CD14-positive monocyte (primary cell): ENCODE measurements around the gene ASB16. TPM values are rescaled to one million over a fixed set of nuclear protein-coding genes. Genes with fewer than 3 reads are reported as not detected.

Experiments used
- DNase-seq, 3 donors: peaks; one replicate each; pipeline ENCODE4 v3.0.0-alpha.2; 2011 to 2022
- H2AFZ ChIP-seq: 2 replicates; pipeline ENCODE4 v1.6.0; 2012; ENCODE audit warnings: mild to moderate bottlenecking, low read depth, low read length, inconsistent platforms; ENCODE audit not compliant: insufficient read depth, poor library complexity, severe bottlenecking
- H3K27ac ChIP-seq, 2 donors: 1 replicate in 1 of 2; 2 replicates in 1 of 2; pipeline ENCODE4 v1.5.1; 2012 to 2013; ENCODE audit warnings: low read length in 2 of 2, control low read depth in 1 of 2, inconsistent platforms in 1 of 2, low read depth in 1 of 2, mild to moderate bottlenecking in 1 of 2
- H3K27me3 ChIP-seq, 2 donors: one replicate each; pipeline versions ENCODE4 v1.6.0 to v1.6.1; 2011 to 2013; ENCODE audit warnings: low read length in 2 of 2; ENCODE audit not compliant: control insufficient read depth in 2 of 2, insufficient read depth in 2 of 2
- H3K36me3 ChIP-seq, 2 donors: replicated peaks in 1 of 2; 1 replicate in 1 of 2; 2 replicates in 1 of 2; pipeline versions ENCODE4 v1.5.1 to v1.6.1; 2012 to 2013; ENCODE audit warnings: low read length in 2 of 2, control low read depth in 1 of 2, inconsistent platforms in 1 of 2, mild to moderate bottlenecking in 1 of 2; ENCODE audit not compliant: insufficient read depth in 2 of 2, control insufficient read depth in 1 of 2
- H3K4me1 ChIP-seq, 2 donors: 1 replicate in 1 of 2; 2 replicates in 1 of 2; pipeline versions ENCODE4 v1.5.1 to v1.6.1; 2012 to 2013; ENCODE audit warnings: low read length in 2 of 2, control low read depth in 1 of 2, inconsistent platforms in 1 of 2, mild to moderate bottlenecking in 1 of 2, moderate library complexity in 1 of 2; ENCODE audit not compliant: insufficient read depth in 2 of 2, control insufficient read depth in 1 of 2
- H3K4me2 ChIP-seq: replicated peaks from 2 replicates; pipeline ENCODE3; 2012; ENCODE audit warnings: low read length, moderate library complexity, mild to moderate bottlenecking; ENCODE audit not compliant: poor library complexity, severe bottlenecking; ENCODE audit errors: extremely low read depth
- H3K4me3 ChIP-seq, 3 experiments: fragments of 200-600 bp in 1 of 3; sonication (generic) in 1 of 3; replicated peaks in 1 of 3; 1 replicate in 2 of 3; 2 replicates in 1 of 3; pipeline ENCODE4 v1.5.1; 2011 to 2013; ENCODE audit warnings: low read length in 3 of 3, mild to moderate bottlenecking in 3 of 3, control low read depth in 2 of 3, low read depth in 2 of 3, inconsistent platforms in 1 of 3, moderate library complexity in 1 of 3
- H3K79me2 ChIP-seq: 2 replicates; pipeline ENCODE4 v1.6.0; 2012; ENCODE audit warnings: mild to moderate bottlenecking, control low read depth, inconsistent platforms, low read length, moderate library complexity; ENCODE audit not compliant: insufficient read depth
- H3K9ac ChIP-seq: 2 replicates; pipeline ENCODE4 v1.6.0; 2017; ENCODE audit warnings: low read length, mild to moderate bottlenecking; ENCODE audit not compliant: insufficient read depth, poor library complexity, severe bottlenecking
- H3K9me3 ChIP-seq, 2 donors: replicated peaks in 1 of 2; 1 replicate in 1 of 2; 2 replicates in 1 of 2; pipeline versions ENCODE4 v1.5.1 to v1.6.1; 2012 to 2013; ENCODE audit warnings: low read length in 2 of 2, control low read depth in 1 of 2; ENCODE audit not compliant: control insufficient read depth in 1 of 2, insufficient read depth in 1 of 2
- H4K20me1 ChIP-seq: 2 replicates; pipeline ENCODE4 v1.6.0; 2012; ENCODE audit warnings: mild to moderate bottlenecking, low read length, control low read depth, moderate library complexity; ENCODE audit not compliant: insufficient read depth
- H3K27ac Mint-ChIP-seq, 7 donors: one replicate each; pipeline ENCODE4 v1.8.0; 2020; ENCODE audit warnings: mild to moderate bottlenecking in 7 of 7, mixed read lengths in 7 of 7, moderate library complexity in 6 of 7, inconsistent platforms in 2 of 7
- H3K27me3 Mint-ChIP-seq, 3 donors: one replicate each; pipeline ENCODE4 v1.8.0; 2021 to 2022; ENCODE audit warnings: low read depth in 3 of 3, mild to moderate bottlenecking in 3 of 3, mixed read lengths in 3 of 3, moderate library complexity in 3 of 3, inconsistent platforms in 1 of 3
- H3K36me3 Mint-ChIP-seq, 2 donors: one replicate each; pipeline ENCODE4 v1.8.0; 2020; ENCODE audit warnings: mixed read lengths in 2 of 2, inconsistent platforms in 1 of 2, mild to moderate bottlenecking in 1 of 2
- H3K4me1 Mint-ChIP-seq: one replicate; pipeline ENCODE4 v1.8.0; 2020; ENCODE audit warnings: mild to moderate bottlenecking, mixed read lengths
- H3K4me3 Mint-ChIP-seq, 2 donors: one replicate each; pipeline ENCODE4 v1.8.0; 2020; ENCODE audit warnings: mild to moderate bottlenecking in 2 of 2, mixed read lengths in 2 of 2, moderate library complexity in 1 of 2
- H3K9me3 Mint-ChIP-seq, 7 donors: one replicate each; pipeline ENCODE4 v1.8.0; 2020 to 2022; ENCODE audit warnings: mixed read lengths in 7 of 7, mild to moderate bottlenecking in 6 of 7, moderate library complexity in 6 of 7, inconsistent platforms in 2 of 7
- CTCF ChIP-seq: fragments of 200-600 bp; IDR thresholded peaks from one replicate; pipeline ENCODE4 v1.8.0; 2022; ENCODE audit warnings: antibody characterized with exemption, mild to moderate bottlenecking
- WGBS: methylation state at CpG from one replicate; pipeline ENCODE4 v1.1.5; 2013; ENCODE audit warnings: missing lambda C conversion rate; ENCODE audit not compliant: insufficient coverage; 5-methylcytosine and 5-hydroxymethylcytosine counted together
- intact Hi-C, 2 donors: fragments of 100-400 bp; cut with micrococcal nuclease; formaldehyde crosslinking; loops; one replicate each; pipeline versions ENCODE4 v1.15.0 to v1.15.1; 2023
- polyA plus RNA-seq, 3 donors: library from polyadenylated mRNA; depleted of rRNA in 1 of 3; unstranded in 2 of 3; stranded (reverse) in 1 of 3; fragments of 300-500 nt in 2 of 3; fragments of >200 nt in 1 of 3; fragmentation: Illumina TruSeq in 2 of 3; gene quantifications; 1 replicate in 2 of 3; 2 replicates in 1 of 3; pipeline ENCODE4 v1.2.3, GENCODE V29; 2012 to 2021

The ASB16 gene
- polyA plus RNA-seq, 3 donors = not detected

DNA sequence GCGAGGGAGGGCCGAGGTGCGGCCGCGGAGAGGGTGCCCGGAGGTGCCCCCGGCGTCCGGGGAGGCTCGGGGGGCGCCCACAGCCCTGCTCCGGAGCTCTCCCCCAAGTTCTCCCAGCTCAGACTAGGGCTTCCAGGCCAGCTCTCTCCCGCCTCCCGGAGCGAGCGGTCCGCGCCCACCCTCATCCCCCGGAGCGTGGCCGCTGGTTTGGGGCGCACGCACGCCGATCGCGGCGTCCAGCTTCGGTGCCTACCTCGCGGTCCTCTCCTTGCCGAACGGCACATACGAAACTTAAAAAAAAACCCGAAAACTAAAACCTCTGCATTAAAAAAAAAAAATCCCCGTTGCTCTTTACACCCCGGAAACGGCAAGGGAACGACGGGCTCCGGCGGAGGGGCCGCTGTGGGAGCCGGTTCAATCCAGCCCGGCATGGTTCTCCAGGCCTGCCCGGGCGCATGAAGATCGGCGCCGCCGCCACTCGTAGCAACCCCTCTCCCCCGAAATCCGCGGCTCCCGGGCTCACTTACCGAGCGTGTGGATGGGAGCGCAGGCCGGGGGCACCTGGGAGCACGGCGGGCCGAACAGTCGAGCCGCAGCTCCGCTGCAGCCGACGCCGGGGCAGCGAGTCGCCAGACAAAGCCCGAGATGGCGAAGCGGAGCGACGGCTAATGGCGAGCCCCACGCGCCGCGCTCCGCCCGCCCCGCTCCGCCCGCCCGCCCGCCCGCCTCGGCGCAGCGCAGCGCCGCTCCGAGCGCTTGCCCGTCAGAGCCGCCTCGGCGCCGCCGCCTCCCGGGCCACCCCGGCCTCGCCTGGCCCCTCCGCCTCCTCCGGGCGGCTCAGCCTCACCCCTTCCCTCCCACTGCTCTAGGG, 49.9 kb downstream of the ASB16 start:
- Histone ChIP-seq H2AFZ (peak overlapping the region; percentile 65), H3K79me2 (peaks cover 47% of the 10 kb centered on the region), H3K4me1 (peaks cover 36 to 41% of the 10 kb centered on the region in 2 donors), H3K36me3 (peaks cover 13 to 14% of the 10 kb centered on the region in 2 donors), H3K4me2 (peak overlapping the region; percentile 100), H3K9ac (peak overlapping the region; percentile 82), H3K4me3 (peak overlapping the region; percentile 90 to 95 (median 92)), H3K9me3 (no peaks in the 10 kb centered on the region), H4K20me1 (peaks cover 29% of the 10 kb centered on the region), H3K27me3 (no peaks in the 10 kb centered on the region), H3K27ac (peak overlapping the region; percentile 83 to 87)
- intact Hi-C loops = no loop called here
- peaks cover 38% of the 10 kb centered on the region for H3K4me1 Mint-ChIP-seq
- peak overlapping the region in 6 of 7 donors; percentile 57 to 96 (median 92) for H3K27ac Mint-ChIP-seq
- no peak for DNase-seq
- no peak for TF ChIP-seq CTCF
- H3K27me3 Mint-ChIP-seq = peaks cover 7 to 12% (median 9%) of the 10 kb centered on the region in 3 donors
- WGBS = under 1% methylated on average over 81 of the region's 108 CpGs
- peaks cover 0 to 2% (median 0%) of the 10 kb centered on the region in 7 donors for H3K9me3 Mint-ChIP-seq
- H3K36me3 Mint-ChIP-seq = peaks cover 17 to 19% of the 10 kb centered on the region in 2 donors
- peak overlapping the region; percentile 95 to 97 for H3K4me3 Mint-ChIP-seq

- Histone ChIP-seq H3K79me2 (peaks cover 42% of the 10 kb centered on the region), H3K4me3 (peak overlapping the region; percentile 90 to 95 (median 92))
- H3K4me1 Mint-ChIP-seq = peaks cover 30% of the 10 kb centered on the region
Observed at GRCh38 chr17:44221084-44221861, 50.8 kb downstream of the ASB16 start.

More at GRCh38 chr17:44221084-44221861, 50.8 kb downstream of the ASB16 start:
- Histone ChIP-seq H2AFZ (peak overlapping the region; percentile 85), H4K20me1 (peaks cover 20% of the 10 kb centered on the region), H3K36me3 (peaks cover 5 to 6% of the 10 kb centered on the region in 2 donors), H3K4me1 (peaks cover 30 to 35% of the 10 kb centered on the region in 2 donors), H3K27ac (peak overlapping the region; percentile 83 to 87), H3K27me3 (no peaks in the 10 kb centered on the region), H3K4me2 (peak overlapping the region; percentile 100), H3K9me3 (no peaks in the 10 kb centered on the region), H3K9ac (peak overlapping the region; percentile 82)
- TF ChIP-seq CTCF = no peak
- DNase-seq = peak; percentile 42 to 71 (median 53)
- Mint-ChIP-seq H3K27me3 (peaks cover 5 to 15% (median 9%) of the 10 kb centered on the region in 3 donors), H3K9me3 (peaks cover 0 to 2% (median 0%) of the 10 kb centered on the region in 7 donors), H3K27ac (peak overlapping the region; percentile 89 to 96 (median 94)), H3K36me3 (peaks cover 9 to 11% of the 10 kb centered on the region in 2 donors), H3K4me3 (peak overlapping the region; percentile 95 to 97)
- intact Hi-C loops = no loop called here
- WGBS = under 1% methylated on average over 36 of the region's 54 CpGs
